ENCODE results near the gene CD48.
A peak's percentile ranks its signal among the peaks of the same experiment; 100 is the strongest.
"Not testable (repeated sequence)": the region's sequence is repeated elsewhere in the genome, so short reads cannot be mapped to it uniquely, and the experiment has no call there.

CD48 gene

GRCh38 chr1:160713161-160713560, 1.5 kb upstream of the CD48 start:
- no peak for DNase-seq (ENCODE audit: low read depth)

GRCh38 chr1:160712525-160713080, 981 bp upstream of the CD48 start:
- DNase-seq (ENCODE audit: low read depth) = not testable (repeated sequence)

DNA sequence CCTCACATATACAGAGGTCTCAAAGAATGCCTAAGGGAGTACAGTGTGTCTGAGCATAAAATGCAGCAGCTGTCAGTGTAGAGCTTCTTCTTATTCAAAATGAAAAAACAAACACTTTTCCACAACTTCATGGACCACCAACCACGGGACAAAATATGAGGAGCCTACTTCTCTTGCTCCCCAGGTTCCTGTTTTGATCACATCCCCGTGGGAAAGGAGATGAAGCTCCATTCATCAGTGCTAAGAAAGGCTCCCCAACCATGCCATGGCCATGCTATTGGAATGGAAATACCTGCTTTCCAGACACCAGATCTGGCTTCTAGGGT, 383 bp downstream of the CD48 start:
- no peak for DNase-seq (ENCODE audit: low read depth)

DNA sequence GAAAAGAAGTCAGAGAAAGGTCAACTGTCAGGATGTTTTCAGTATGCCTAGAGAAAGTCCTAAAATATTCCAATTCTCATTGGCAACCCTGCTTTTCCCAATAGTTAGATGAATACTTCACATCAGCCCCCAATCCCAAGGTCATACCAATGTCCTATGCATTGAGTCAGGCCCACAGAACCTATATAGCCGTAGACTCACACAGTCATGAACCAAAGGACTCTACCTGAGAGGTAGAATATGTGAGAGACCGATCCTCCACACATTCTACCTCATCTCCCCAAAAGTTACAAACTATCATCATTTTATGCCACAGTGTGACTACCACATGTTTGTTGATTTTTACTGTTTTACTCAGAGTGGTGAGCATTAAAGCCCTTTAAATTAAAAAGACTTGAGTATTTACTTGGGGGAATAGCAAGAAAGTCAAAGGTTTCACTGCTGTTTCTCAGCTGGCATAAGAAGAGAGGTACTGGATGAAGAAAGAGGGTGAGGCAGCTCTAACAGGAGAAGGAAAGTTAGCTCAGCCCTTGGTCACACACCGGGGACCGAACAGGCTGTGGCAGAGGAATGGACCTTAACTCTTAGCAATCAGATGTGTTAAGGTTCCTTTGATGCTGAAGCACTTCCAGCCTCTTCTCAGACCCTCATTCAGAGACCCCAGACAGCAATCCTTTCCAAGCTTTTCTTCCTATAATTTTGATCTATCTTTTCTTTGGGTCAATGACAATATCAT, 937 bp downstream of the CD48 start:
- DNase-seq (ENCODE audit: low read depth) = no peak

- no peak for DNase-seq (ENCODE audit: low read depth)
Observed at GRCh38 chr1:160709715-160710114, 1.9 kb downstream of the CD48 start.

DNA sequence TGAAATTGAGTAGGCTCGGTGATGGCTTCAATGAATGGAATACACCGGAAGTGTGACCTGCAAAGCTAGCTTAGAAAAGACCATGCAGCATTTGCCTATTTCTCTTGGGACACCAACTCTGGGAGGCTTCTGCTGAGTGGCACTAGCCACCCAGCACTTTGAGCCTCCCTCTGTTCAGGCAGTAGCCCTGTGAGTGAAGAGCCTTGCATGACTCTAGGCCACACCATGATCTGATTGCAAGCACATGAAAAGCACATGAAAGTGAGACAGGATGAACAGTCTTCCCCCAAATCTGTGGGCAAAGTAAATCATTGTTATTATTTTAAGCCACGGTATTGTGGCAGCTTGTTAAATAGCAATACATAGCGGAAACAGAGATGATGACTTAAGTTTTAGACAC, 2.8 kb downstream of the CD48 start:
- no peak for DNase-seq (ENCODE audit: low read depth)

DNA sequence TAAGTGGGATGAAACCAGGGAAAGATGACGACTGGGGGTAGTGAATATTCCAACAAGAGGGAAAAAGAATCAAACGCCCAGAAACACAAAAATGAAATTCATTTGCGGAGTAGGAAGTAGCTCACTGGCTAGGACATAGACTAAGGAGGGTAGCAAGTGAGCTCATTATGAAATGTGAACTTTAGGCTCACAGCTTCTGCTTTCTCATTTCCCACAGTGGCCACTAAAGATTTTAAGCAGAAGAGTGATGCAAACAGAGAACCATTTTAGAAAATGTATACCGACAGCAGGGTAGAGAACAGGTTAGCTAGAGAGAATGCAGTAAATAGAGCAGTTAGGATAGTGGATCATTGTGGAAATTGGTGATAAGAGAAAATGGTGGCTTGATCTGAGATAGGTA, 3.5 kb downstream of the CD48 start:
- DNase-seq (ENCODE audit: low read depth) = no peak

GRCh38 chr1:160707236-160708064, 4.2 kb downstream of the CD48 start:
- DNase-seq (ENCODE audit: low read depth) = no peak

- DNase-seq (ENCODE audit: low read depth) = no peak
Observed at GRCh38 chr1:160706526-160707235, 4.9 kb downstream of the CD48 start.

DNA sequence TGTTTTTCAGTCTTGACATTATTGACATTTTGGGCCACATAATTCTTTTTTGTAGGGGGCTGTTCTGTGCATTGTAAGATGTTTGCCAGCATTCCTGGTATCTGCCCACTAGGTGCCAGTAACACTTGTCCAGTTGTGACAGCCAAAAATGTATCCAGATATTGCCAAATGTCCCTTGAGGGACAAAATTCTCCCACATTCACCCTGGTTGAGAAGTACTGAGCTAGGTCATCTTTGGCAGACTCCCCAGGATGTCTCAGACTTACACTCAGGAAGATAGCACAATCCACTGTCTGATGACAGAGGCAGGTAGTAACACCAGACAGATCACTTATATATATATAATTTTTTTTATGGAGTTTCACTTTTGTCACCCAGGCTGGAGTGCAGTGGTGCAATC, 5.9 kb downstream of the CD48 start:
- no peak for DNase-seq (ENCODE audit: low read depth)

- not testable (repeated sequence) for DNase-seq (ENCODE audit: low read depth)
Observed at GRCh38 chr1:160705212-160705621, 6.4 kb downstream of the CD48 start.

DNA sequence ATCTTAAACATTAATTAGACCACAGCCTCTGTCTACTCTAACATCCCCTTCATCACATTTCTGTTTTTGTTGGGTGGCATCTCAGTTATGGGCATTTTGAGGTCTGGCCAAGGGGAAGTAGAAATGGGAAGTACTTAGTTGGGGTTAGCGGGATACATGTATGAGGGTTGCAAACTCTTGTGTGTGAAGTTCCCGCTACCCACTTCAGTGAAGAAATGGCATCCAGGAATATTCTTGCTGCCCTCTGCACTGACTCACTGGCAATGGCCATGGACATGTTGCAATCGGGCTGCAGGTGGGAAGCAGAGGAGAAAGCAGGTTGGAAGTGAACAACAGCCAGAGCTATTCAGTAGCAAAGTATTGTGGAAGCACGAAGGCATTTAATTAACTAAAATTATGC, 7.4 kb downstream of the CD48 start:
- no peak for DNase-seq (ENCODE audit: low read depth)

DNA sequence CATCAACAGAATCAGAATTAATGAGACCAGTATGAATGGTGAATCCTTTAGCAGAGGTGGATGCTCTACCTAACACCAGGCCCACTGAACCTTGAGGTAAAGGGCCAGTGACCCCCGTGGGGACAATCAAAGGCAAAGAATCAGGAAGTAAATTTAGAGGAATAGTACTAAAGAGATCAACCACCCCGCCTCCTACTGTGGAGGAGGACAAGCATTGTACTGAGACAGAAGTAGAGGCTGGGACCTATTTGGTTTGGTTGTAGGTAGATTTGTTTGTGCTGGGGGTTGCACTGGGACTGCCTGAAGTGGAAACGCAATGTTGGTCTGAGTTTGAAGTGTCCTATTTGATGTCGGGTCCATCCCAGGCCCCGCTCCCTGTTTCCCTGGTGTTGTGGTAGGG, 9.5 kb downstream of the CD48 start:
- DNase-seq (ENCODE audit: low read depth) = no peak

- DNase-seq (ENCODE audit: low read depth) = not testable (repeated sequence)
Observed at GRCh38 chr1:160692390-160692789, 19.2 kb downstream of the CD48 start.

DNA sequence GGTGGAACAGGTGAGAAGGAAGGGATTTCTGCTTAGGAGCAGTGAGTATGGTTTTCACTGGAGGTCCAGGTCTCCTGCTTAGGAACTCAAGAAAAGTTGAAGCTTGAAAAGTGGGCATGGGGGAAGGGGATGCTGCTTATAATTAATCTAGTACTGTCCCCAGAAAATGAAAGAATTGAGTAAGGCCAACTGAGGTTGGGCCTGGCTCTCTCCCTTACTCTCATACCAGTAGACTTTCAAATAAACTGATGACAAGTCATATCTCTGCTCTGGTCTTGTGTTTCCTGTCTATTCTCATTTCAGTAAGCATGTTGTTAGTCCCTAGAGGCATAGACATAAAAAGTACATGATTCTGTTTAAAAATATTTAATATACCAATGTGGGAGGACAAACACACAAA, 26.4 kb downstream of the CD48 start:
- no peak for DNase-seq (ENCODE audit: low read depth)

DNA sequence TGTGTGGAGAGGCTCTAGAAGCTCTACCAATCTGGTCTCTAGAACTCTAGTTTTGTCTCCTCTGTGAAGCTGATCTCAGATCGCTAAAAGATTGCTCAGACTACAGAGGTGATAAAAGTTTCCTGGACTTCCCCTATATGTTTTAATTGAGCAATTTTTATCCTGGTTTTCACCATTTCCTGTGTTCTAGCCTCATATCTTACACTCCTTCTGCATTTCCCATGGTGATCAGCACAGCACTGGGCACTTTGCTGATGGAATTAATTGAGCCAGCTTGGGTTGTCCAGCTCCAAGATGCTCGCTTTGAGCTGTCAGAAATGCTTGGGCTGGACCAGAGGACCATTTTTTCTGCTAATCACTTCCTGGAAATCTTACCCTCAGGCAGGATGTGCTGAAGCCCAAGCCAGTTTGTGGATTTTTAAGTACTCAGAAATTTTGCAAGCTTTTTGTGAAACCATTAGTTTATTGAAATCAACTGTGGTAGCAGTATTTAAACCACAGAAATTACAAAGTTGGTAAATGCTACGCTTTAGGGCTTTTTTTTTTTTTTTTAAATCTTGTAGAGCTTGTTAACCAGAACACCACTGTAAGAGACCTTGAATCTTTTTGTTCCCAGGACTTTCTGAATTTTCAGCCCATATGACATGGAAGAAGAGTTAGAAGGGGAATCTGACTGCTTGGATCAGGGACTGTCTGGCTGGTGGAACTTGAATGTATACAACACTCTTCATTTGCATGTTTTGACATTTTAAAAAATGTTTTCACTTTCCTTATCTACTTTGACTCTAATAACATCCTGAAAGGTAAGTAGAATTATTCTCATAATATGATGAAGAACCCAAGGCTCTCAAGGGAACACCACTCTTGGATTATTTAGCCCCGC, 28.4 kb downstream of the CD48 start:
- no peak for DNase-seq (ENCODE audit: low read depth)

DNA sequence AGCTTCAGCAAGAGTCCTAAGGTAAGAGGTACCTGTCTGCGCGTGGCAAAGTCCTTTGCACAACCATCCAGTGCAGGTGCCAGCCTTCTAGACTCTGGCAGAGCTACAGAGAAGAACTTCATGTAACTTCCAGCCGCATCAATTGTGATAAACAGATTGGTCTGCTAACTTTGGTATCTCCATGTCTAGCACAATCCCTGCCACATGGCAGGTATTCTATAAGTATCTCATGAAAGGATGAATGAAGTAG, 29.8 kb downstream of the CD48 start:
- no peak for DNase-seq (ENCODE audit: low read depth)

DNA sequence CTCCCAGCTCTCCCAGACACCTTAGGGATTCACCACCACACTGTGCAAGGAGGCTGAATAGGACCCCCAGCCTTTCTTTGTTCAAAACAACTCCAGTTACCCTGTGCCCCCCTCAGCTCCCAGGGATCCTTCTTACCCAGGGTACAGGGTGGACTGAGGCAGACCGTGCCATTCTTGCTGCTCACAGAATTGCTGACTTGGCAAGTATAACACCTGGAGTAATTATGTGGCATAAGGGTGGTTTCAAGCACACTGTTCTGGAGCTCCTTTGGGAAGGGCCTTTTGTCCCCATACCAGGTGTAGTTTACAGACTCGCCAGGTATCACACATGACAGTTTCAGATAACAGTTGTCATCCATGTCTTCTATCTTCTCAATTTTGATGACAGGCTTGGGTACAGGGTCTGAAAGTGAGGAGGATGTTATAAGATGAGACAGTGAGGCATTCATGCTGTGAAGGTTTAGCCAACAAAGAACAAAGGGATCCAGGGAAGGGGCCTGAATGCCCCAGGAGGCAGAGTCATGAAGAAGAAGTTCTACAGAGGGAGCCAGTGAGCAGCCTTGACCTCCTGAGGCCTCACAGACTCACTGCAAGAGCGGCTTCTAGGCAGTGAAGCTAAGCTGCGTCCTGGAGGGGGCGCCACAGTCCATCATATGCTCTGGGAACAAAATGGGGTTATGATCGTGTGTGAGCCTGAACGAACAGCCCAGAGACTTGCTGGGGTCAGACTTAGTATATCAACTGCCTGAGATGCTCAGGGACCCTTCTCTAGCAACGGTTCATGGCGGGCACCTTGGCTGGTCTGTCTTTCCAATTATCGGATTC, 30.3 kb downstream of the CD48 start:
- DNase-seq (ENCODE audit: low read depth) = peak; percentile 86

- DNase-seq (ENCODE audit: low read depth) = no peak
Observed at GRCh38 chr1:160680399-160680798, 31.2 kb downstream of the CD48 start.

DNA sequence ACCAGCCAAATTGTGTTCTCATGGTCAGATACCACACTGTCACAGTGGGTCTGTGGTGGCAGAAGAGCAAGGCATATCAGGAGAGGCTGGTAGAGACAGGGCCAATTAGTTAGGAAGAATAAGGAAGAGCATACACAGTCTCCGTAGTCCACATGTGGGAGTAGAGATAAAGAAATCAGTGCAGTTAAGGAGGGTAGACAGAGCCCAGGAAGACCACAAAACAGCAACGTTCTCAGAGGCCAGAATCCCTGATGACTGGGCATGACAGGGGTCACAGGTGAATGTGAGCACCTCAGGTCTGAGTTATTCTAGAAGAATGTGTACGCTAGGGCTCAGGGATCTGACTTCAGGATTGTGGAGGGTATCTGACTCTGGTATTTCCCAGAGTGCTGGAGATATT, 31.7 kb downstream of the CD48 start:
- no peak for DNase-seq (ENCODE audit: low read depth)
